Kidney epithelial cell (primary cell): ENCODE data around the gene EPC2. TPM values are rescaled to one million over a fixed set of nuclear protein-coding genes. Genes with fewer than 3 reads are reported as not detected.
"Not testable (repeated sequence)": the region's sequence is repeated elsewhere in the genome, so short reads cannot be mapped to it uniquely, and the experiment has no call there.

Source experiments
- DNase-seq: peaks from one replicate; pipeline ENCODE4 v3.0.0-alpha.2; 2010; ENCODE audit warnings: low read depth
- H3K27me3 ChIP-seq: 2 replicates; pipeline ENCODE4 v1.6.0; 2011; ENCODE audit warnings: low read length; ENCODE audit not compliant: control insufficient read depth, insufficient read depth
- H3K36me3 ChIP-seq: 2 replicates; pipeline ENCODE4 v1.5.1; 2011; ENCODE audit warnings: low read length; ENCODE audit not compliant: control insufficient read depth, insufficient read depth
- H3K4me3 ChIP-seq: 2 replicates; pipeline ENCODE4 v1.5.1; 2011; ENCODE audit warnings: low read depth, mild to moderate bottlenecking, control low read depth, low read length
- CTCF ChIP-seq: IDR thresholded peaks from 2 replicates; pipeline ENCODE4 v1.5.1; 2011; ENCODE audit warnings: mild to moderate bottlenecking, moderate library complexity, low read length, control low read depth, inconsistent platforms; ENCODE audit not compliant: insufficient read depth, poor library complexity, severe bottlenecking
- total RNA-seq: library from RNA; depleted of rRNA; stranded (reverse); fragments of >200 nt; gene quantifications from 2 replicates; pipeline ENCODE4 v1.2.3, GENCODE V29; 2015

EPC2 gene
- total RNA-seq, 1 donor from 2014 or later, result 20.1 TPM

- no peaks in the 10 kb centered on the region for H3K36me3 ChIP-seq
- H3K4me3 ChIP-seq, result no peak overlapping the region
- DNase-seq, result no peak
- H3K27me3 ChIP-seq, result no peaks in the 10 kb centered on the region
- no peak for TF ChIP-seq CTCF
These were observed 26.2 kb downstream of the EPC2 start for GRCh38 chr2:148670773-148671172.

- DNase-seq, result no peak
- no peak overlapping the region for H3K4me3 ChIP-seq
- H3K36me3 ChIP-seq, result no peaks in the 10 kb centered on the region
- no peaks in the 10 kb centered on the region for H3K27me3 ChIP-seq
- peak; percentile 55 for TF ChIP-seq CTCF
These were observed 29.8 kb downstream of the EPC2 start for GRCh38 chr2:148674063-148675020.

GRCh38 chr2:148675708-148676107 is 31.2 kb downstream of the EPC2 start:
- Histone ChIP-seq H3K27me3 (no peaks in the 10 kb centered on the region), H3K4me3 (no peak overlapping the region), H3K36me3 (no peaks in the 10 kb centered on the region)
- TF ChIP-seq CTCF, result no peak
- no peak for DNase-seq

- not testable (repeated sequence) for H3K27me3 ChIP-seq, DNase-seq, H3K36me3 ChIP-seq, H3K4me3 ChIP-seq
These were observed 34.0 kb downstream of the EPC2 start for GRCh38 chr2:148678302-148679179.

- H3K27me3 ChIP-seq, result no peaks in the 10 kb centered on the region
- no peak for DNase-seq
- H3K4me3 ChIP-seq, result no peak overlapping the region
- no peak for TF ChIP-seq CTCF
- H3K36me3 ChIP-seq, result no peaks in the 10 kb centered on the region
These were observed 35.9 kb downstream of the EPC2 start for GRCh38 chr2:148680462-148680861.

- H3K36me3 ChIP-seq, result no peaks in the 10 kb centered on the region
- no peak for DNase-seq
- no peak overlapping the region for H3K4me3 ChIP-seq
- no peaks in the 10 kb centered on the region for H3K27me3 ChIP-seq
- no peak for TF ChIP-seq CTCF
These were observed 36.9 kb downstream of the EPC2 start for GRCh38 chr2:148681443-148681842.

GRCh38 chr2:148681862-148682261 is 37.3 kb downstream of the EPC2 start:
- not testable (repeated sequence) for DNase-seq, H3K27me3 ChIP-seq, H3K36me3 ChIP-seq, H3K4me3 ChIP-seq
